NCI-H128 (cell line): ENCODE results near the gene B3GALNT2.
A peak's percentile ranks its signal among the peaks of the same experiment; 100 is the strongest.
"Not testable (repeated sequence)": the region's sequence is repeated elsewhere in the genome, so short reads cannot be mapped to it uniquely, and the experiment has no call there.

Experiments used
- DNase-seq: peaks from one replicate; lab custom pipeline; 2025; ENCODE audit not compliant: unreplicated experiment; lab: John Stamatoyannopoulos, UW

Gene B3GALNT2

DNA sequence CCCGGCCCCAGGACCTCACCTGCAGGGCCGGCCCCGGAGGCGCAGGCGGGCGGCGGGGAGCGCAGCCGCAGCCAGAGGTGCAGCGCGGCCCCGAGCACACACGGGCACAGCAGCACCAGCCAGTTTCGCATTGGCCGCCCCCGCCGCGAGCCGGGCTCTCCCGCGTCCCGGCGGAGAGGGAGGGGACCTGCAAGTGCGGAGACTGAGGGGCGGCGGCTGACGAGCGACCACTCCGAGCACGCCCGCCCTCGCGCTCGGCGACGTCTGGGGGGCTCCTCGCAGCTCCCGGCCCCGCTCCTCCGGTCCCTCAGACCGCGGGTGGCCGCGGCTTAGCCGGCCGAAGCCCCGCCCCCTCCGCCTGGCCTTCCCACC is at the start of gene B3GALNT2:
TSS of gene B3GALNT2 (minus strand) at position 331 of the 372 bp plus-strand sequence. CDS start at position 131, 200 bp downstream.
- DNase-seq: no peak

GRCh38 chr1:235553112-235553551 is 48.9 kb upstream of the B3GALNT2 start:
- DNase-seq: no peak

GRCh38 chr1:235552146-235552716 is 48.0 kb upstream of the B3GALNT2 start:
- no peak for DNase-seq

DNA sequence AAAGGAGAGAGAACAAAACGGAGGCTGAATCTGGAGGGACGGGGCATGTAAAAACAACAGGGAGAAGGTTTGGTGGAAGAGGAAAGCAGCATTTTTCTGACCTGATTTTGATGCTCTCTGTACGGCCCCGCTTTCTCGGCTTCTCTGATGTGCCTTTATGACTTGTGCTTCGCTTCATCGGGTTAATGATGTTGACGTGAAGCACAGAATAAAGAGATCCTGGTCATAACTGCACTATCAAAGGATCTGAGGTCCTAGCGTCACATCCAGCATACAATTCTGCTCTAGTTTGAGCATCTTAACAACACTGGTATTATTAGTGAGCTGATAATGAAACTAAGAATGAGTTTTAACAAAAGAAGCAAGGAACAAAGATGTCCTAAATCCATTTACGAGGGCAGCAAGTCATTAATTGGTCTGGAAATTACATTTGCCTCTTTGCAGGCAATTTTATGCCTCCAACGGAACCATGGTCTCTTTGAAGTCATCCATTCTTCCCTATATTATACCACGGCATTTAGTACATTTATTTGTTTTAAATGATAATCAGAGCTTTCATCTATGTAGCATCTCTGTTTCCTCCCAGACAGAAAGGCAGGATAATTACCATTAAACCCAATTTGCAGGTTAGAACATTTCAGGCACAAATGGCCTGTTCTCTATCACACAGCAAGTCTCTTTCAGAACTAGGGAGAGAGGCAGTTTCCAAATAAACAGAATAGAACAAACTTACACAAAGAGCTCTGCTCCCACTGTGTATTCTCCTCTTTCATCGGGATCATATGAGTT is 45.3 kb upstream of the B3GALNT2 start:
- no peak for DNase-seq

DNA sequence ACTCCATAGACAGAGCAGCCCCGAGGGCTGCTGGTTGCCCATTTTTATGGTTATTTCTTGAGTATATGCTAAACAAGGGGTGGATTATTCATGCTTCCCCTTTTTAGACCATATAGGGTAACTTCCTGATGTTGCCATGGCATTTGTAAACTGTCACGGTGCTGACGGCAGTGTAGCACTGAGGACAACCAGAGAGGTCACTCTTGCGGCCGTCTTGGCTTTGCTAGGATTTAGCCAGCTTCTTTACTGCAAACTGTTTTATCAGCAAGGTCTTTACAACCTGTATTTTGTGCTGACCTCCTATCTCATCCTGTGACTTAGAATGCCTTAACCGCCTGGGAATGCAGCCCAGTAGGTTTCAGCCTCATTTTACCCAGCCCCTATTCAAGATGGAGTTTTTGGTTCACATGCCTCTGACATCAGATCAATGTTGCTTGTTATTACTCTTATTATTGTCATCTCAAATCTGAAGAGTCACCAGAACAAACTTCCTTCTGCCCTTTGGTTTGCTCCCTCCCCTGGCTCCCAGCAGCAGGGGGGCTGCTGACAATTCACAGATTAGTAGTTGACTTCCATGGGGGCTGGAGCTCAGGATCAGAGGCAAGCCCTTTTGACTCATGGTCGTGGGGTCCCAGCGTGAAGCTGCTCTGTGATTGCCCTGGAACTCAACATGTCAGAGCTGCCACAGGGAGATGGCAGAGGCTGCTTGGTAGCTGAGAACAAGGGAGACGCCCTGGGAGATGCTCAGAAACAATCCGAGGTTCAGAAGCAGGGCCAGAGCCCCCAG is 42.3 kb upstream of the B3GALNT2 start:
- not testable (repeated sequence) for DNase-seq

DNA sequence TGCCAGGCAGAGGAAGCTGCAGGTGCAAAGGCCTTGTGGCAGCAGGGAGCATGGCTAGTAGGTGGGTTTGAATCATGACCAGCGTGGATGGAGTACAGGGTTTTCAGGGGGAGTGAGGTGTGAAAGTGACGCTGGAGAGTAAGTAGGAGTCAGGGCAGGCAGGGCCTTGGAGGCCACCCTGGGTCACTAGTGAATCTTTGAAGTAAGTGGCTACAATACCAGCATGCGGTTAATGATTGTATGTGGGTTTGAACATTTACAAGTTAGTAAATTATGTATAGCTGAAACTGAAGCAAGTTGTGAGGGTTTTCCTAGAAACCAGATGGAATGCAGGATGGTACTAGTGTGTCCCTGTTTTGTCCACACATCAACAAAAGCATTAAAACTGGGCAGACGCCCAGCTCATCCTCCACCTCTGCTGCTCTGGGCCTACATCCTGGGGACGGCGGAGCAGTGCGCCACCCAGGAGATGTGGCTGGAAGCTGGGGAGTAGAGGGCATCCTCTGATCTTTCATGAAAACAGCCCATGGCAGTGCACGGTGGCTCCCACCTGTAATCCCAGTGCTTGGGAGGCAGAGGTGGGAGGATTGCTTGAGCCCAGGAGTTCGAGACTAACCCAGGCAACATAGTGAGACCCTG is 41.2 kb upstream of the B3GALNT2 start:
- no peak for DNase-seq

DNA sequence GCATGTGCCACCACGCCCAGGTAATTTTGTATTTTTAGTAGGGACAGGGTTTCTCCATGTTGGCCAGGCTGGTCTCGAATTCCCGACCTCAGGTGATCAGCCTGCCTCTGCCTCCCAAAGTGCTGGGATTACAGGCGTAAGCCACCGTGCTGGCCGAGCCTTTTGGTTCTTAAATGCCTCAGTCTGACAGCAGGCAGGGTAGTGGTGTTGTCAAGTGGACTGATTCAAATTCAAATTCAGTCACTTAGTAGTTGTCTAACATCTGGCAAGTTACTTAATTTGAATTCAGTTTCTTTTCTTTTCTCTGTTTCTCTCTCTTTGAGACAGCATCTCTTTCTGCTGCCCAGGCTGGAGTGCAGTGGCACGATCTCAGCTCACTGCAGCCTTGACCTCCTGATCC is 38.6 kb upstream of the B3GALNT2 start:
- not testable (repeated sequence) for DNase-seq

GRCh38 chr1:235533476-235534168 is 29.4 kb upstream of the B3GALNT2 start:
- no peak for DNase-seq

GRCh38 chr1:235532360-235532759 is 28.1 kb upstream of the B3GALNT2 start:
- DNase-seq: no peak

GRCh38 chr1:235527196-235527814 is 23.1 kb upstream of the B3GALNT2 start:
- no peak for DNase-seq

DNA sequence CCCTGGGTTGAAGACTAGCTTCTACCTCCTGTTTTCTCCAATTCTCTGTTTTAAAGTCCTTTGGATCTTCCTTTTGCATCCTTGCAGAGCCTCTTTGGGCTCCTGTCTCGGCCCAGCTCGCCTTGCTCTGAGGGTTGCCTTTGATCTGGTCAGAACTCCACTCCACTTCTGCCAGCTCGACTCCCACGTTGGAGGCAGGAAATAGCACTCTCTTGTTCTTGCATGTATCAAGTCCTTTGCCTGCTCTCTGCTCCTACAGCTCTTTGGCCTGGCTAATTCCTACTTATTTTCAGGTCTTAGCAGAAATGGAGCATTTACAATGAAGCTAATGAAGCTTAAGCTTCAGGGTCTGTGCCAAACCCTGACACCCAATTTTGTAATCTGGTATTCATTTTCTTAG is 21.1 kb upstream of the B3GALNT2 start:
- DNase-seq: no peak

- DNase-seq: no peak
Measured at GRCh38 chr1:235516862-235517446, 12.7 kb upstream of the B3GALNT2 start.

DNA sequence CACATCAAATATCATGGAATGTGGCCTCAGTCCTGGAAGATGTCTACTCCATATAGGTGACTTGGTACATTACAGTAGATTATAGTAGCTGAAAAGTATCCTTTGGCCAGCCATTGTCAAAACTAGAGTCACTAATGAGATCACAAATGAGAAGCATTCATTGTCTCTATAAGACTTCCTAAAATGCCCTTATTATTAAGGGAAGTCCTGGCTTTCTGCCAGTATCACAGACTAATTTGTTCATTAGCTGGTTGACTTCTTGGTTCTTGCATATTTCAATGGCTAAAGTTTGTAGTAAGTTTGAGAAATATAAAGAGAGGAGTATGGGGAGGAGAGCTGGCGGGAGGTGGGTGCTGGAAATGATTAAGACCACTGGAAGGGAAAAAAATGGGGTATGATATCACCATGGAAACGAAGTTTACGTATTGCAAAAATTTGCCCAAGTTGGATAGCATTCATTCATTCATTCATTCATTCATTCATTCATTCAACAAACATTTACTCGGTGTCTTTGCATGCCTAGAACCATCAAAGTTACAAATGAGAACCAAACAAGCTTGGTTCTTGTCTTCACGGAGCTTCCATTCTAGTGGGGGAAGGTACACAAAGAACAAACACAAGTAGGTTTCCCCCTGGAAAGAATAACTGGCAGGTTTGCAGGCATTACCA is 11.7 kb upstream of the B3GALNT2 start:
- no peak for DNase-seq

GRCh38 chr1:235513495-235514366 is 9.5 kb upstream of the B3GALNT2 start:
- peak; percentile 57 for DNase-seq

DNA sequence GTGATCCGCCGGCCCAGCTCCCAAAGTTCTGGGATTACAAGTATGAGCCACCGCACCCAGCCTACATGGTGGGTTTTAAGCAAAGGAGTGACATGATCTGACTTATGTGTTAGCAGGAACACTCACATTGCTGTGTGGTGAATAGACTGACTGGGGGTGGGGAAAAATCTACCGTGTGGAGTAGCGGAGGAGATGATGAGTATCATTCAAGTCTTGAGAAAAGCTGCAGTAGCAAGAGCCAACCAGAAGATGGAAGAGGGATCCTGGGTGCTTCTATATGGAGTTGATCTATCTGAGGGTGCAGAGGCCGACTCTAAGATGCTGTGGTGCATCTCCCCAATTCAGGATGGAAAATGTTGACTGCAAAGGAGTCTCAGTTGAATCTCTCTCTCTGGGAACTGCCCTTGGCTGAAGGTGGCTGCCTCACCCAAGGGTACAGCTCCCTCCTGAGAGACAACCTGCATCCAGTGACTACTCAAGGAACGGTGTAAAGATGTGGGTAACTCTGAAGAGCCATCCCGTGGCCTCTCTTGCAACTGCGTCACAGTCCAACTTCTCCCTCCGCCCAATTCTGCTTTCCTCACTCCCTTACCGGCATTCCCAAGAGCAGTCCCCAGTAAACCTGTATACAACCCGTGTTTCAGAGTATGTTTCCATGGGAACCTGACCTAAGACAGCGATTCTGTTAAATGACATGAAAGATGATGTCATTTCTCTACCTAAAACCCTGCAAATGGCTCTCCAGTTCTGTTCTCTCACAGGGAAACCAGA is 7.4 kb upstream of the B3GALNT2 start:
- no peak for DNase-seq

GRCh38 chr1:235510823-235511222 is 6.6 kb upstream of the B3GALNT2 start:
- DNase-seq: no peak

DNA sequence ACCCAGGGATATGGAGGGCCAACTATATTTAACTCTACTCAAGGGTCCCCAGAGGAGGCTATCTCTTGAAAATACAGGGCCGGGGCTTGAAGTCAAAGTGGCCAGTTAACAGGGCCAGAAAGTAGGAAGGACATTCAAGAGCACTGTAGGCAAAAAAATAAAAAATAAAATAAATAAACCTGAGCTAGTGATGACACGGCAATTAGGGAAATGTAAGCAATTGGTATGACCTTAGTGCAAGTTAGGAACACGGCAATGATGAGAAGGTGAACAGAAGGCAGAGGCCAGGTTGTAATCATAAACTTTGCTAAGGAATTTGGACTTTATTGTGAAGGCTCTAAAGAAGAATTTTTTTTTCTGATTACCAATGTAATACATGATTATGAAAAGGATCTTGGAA is 3.4 kb upstream of the B3GALNT2 start:
- DNase-seq: no peak
